GM19438 (cell line): ENCODE measurements around the gene TMPO.
"Not testable (repeated sequence)": the region's sequence is repeated elsewhere in the genome, so short reads cannot be mapped to it uniquely, and the experiment has no call there.

Source experiments
- ATAC-seq: cut with Tn5 transposase; IDR thresholded peaks from one replicate; pipeline ENCODE4 v1.9.1; 2021; ENCODE audit warnings: low read depth; ENCODE audit not compliant: unreplicated experiment

Gene TMPO

GRCh38 chr12:98515287-98516110 lies at the start of gene TMPO:
TMPO (plus strand) TSS chr12:98515590; CDS start chr12:98515868, 278 bp downstream.
- ATAC-seq, result peak; percentile 58

DNA sequence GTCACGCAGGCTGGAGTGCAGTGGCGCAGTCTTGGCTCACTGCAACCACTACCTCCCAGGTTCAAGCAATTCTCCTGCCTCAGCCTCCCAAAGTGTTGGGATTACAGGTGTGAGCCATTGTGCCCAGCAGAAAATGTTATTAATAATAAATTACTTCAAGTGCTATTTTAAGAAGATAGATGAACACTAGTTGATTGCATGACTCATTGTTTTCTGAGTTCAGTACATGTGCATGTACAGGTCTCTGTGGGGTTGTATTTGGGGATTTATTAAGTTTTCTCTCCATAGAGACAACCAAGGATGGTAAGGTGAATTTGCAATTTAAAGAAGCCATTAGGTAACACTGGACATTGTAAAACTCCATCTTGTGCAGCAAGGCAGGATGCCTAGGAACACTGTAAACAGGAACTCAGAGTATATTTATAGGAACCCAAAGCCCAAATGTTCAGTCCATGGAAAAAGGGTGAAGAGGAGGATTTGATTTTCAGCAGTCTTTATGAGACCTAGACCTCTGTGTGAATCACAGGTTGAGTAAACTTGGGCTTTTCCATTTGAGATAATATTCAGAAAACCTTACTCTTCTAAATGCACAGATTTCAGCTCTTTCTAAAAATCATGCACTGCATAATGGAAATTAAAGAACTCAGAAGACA lies 49.3 kb upstream of the TMPO start:
- ATAC-seq, result no peak

DNA sequence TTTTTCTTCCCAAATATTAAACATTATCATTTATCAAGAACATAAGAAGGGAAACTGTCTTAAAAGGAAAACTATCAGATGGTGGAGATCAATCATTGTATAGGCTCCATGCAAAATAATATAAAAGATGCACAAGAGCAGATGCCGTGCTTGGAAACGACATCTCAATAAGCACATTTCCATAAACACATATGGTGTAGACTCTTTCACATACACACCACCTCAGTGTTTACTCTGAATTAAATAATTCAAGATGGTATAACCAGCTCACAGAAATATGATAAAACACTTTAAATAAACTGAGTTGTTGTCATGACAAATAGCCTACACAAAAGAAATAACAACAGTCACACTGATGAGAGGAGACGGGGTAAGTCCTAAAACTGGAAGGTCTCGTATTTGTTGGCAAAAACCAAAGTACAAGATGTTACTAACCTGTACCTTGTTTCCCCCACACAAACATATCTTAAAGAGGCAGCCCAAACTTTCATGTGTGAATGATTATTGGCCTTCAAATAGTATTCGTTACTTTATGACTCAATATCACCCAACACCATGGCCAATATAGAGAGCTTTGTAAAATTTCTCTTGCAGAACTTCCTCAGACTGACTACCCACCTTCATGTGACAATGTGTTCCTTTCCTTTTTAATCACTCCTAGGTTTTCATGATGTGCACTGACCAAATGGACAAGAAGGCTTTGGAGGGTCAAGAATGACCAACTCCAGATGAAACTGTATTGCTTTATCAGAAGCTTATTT lies 48.6 kb upstream of the TMPO start:
- no peak for ATAC-seq

DNA sequence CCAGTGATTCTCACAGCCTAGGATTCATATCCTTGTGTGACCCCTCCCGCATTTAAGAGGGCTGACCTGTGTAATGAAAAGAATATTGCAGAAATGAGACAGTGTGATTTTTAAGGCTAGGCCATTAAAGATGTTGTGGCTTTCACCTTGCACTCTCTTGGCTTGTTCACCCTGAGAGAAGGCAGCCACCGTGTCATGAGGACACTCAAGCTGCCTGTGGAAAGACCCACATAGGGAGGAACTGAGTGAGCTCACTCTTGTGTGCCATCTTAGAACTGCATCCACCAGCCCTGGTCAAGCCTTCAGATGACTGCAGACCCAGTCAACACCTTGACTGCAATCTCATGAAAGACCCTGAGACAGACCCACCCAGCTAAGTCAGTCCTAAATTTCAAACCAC lies 46.3 kb upstream of the TMPO start:
- ATAC-seq, result no peak

- no peak for ATAC-seq
Measured at GRCh38 chr12:98470469-98471082, 44.8 kb upstream of the TMPO start.

DNA sequence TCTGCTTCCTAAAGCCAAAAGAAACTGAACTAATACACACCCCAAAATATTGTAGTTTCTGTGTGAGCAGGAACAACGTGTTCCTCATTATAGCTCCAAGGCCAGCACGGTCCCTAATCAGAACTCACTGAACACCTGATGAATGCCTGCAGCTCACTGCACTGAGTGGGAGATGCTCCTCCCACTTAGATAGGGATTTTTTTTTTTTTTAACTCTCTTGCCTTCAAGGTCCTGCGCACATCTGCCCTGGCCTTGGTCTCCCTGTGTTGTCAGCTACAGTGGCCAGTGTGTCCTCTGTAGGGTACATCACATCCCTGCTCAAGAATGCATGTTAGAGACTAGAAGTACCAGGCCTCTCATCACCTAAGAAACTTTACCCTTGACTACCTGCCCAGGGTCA lies 44.3 kb upstream of the TMPO start:
- no peak for ATAC-seq

DNA sequence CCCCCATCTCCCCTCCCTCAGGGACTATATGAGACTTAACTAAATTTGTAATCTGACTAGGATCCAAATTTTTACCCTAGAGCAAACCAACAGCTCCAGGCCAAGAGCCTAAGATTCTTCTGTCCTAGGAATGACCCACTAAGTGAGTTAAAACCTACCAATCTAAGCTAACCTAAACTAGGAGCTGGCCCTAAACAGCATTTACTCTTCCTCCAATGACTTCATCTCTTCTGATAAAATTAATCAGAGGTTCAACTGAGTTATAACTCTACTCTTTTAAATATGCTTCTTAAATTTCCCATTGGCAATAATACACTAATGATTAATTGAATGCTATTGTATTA lies 39.9 kb upstream of the TMPO start:
- ATAC-seq, result no peak

GRCh38 chr12:98478606-98479005 lies 36.8 kb upstream of the TMPO start:
- ATAC-seq, result no peak

DNA sequence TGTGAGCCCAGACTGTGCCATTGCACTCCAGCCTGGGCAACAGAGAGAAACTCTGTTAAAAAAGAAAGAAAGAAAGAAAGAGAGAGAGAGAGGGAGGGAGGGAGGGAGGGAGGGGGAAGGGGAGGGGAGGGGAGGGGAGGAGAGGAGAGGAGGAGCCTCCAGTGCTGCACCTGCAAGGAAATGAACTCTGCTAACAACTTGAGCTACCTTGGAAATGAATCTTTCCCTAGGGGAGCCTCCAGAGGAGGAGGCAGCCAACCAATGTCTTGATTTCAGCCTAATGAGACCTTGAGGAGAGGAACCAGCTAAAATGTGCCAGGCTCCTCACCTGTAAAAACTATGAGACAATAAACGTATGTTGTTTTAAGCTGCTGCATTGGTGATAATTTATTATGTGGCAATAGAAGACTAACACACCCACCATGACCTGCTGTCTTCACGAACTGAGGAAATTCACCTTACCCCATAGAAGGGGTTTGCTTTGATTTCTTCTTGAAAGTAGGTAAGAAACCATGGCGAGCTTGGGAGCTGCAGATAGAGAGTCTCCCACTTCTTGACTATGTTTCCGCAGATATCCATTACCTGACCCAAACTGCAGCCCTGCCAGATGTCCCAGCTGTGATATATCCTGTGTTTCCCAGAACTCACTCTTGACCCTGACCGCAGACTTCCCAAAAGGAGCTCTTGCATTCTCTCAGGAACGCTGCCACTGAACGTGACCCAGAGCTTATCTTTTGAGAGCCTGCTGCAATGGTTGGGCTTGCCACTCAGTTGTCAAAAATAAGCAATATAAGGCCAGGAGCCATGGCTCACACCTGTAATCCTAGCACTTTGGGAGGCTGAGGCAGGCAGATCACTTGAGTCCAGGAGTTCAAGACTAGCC lies 31.5 kb upstream of the TMPO start:
- ATAC-seq, result no peak

DNA sequence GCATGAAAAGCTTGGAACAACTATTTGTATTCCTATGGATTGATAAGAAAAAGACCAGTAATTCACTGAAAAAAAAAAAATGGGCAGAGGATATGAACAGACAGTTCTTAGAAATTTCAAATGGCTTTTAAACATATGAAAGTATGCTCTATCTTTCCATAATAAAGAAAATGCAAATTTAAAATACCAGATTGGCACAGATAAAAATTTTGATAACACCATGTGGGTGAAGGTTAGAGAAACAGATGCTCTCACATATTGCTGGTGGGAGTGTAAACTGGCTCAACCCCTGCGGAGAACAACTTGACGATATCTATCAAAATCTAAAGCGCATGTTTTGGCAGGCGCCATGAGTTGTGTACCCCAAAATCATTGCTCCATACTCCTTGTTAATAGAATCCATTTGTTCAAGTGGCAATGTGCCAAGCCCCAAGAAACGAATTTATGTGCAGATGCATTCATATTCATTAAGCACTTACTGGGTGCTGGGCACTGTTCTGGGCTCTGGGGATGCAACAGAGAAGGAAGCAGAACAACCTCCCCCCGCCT lies 29.5 kb upstream of the TMPO start:
- no peak for ATAC-seq

GRCh38 chr12:98488416-98488815 lies 27.0 kb upstream of the TMPO start:
- not testable (repeated sequence) for ATAC-seq

DNA sequence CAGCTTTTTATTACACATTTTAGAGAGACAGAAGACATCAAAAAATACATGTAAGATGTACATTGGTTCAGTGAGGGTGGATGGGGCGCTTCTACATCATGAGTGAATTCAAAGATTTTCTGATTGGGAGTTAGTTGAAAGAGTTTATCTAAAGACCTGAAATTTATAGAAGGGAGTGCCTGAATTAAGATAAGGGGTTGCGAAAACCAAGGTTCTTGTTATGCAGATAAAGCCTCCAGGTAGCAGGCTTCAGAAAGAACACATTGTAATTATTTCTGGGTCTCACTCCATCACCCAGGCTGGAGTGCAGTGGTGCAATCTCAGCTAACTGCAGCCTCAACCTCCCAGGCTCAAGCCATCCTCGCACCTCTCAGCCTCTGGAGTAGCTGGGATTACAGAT lies 26.2 kb upstream of the TMPO start:
- ATAC-seq, result no peak

GRCh38 chr12:98490501-98491453 lies 24.6 kb upstream of the TMPO start:
- ATAC-seq, result peak; percentile 87

- no peak for ATAC-seq
Measured at GRCh38 chr12:98492580-98493140, 22.7 kb upstream of the TMPO start.

DNA sequence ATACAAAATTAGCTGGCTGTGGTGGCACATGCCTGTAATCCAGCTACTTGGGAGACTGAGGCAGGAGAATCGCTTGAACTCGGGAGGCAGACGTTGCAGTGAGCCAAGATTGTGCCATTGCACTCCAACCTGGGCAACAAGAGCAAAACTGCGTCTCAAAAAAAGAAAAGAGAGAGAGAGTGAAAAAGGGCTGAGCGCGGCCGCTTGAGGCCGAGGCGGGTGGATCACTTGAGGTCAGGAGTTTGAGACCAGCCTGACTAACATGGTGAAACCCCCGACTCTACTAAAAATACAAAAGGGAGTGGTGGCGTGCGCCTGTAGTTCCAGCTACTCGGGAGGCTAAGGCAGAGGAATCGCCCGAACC lies 14.1 kb upstream of the TMPO start:
- ATAC-seq, result not testable (repeated sequence)

DNA sequence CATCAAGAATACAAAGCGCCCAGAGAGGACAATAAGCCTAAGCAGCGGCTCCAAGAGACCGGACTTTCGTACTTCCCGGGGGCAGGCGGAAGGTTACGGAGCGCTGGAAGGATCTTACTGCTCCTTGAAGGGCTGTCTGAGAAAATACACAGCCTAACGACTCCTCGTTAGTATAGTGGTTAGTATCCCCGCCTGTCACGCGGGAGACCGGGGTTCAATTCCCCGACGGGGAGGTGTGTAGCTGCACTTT lies 12.1 kb upstream of the TMPO start:
- ATAC-seq, result peak; percentile 65

DNA sequence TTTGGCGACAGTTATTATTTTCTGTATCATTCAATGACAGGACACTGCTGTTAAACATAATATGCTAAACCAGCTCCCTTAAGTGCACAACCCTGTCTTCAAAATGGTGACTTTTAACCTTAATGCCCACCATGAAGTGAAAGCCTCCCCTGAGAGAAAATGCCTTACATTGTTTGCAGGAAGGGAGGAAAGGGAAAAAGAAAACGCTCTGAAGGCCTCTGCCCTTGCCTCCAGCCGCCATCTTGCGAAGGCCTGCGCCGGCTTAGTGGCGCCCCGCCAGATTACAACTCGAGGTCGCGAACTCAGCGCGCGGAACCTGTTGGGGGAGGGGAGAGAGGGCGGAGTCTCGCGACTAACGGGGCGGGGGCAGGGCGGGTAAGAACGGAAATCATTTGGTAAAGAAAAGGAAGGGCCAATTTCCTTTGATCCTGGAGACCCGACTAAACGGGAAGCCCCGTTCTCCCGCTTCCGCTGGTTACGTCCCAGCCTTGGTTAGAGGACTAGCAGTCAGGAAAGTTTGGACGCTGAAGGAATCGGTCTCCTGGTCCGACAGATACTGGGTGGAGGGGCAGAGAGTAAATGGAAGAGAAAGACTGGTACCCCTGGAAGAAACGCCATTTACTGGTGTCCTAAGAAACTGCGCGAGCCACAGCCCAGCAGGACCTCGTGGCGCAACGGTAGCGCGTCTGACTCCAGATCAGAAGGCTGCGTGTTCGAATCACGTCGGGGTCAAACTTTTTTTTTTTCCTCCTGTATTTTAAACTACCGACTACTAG lies 11.6 kb upstream of the TMPO start:
- peak; percentile 70 for ATAC-seq

DNA sequence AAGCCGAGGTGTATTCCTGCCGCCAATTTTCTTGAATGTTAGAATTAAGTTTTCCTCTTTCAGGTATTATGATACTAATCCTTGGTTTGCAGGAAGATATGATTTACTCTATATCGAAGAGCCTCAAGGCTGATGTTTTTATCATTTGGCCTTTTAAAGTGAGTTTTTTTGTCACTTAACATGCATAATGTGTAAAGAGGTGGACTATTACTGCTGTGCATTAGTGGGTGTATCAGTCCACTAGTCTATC lies 11.1 kb upstream of the TMPO start:
- no peak for ATAC-seq
